ENCODE measurements around the gene PLEKHD1. TPM values are rescaled to one million over a fixed set of nuclear protein-coding genes. Genes with fewer than 3 reads are reported as not detected.

PLEKHD1 gene
- total and polyA plus RNA-seq, 4 donors = 0.66 to 3.0 (median 1.9) TPM

DNA sequence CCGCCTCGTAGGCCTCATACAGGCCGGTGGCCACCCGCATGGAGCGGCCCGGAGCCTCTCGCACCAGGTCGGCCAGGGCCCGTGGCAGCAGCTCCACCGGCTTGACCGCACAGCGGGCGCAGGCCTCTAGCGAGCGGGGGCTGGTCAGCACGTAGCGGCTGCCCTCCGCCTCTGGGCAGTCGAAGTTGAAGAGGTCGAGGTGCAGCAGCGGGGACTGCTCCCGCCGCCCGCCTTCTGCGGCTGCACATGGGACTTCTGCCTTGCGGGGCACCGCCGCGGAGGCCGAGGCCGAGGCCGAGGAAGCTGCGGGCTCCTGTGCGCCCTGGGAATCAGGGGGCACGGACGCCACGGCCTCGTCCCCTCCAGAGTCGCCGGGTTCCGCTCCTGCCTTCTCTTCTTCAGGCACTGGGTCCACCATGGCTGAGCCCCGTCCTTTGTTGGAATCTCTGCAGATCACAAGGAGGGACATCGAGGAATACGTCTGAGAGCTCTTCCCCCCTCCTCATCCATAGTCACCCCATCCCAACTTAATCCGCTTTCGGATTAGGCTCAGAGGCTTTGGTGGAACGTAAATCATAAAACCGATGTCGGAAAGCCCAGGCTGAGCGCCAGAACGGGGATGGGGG is 88.8 kb downstream of the PLEKHD1 start:
- WGBS (ENCODE audit: insufficient coverage) = 57% methylated on average over 49 of the region's 51 CpGs
- H3K36me3 ChIP-seq (ENCODE audit: control insufficient read depth, insufficient read depth, low read length) = peaks cover 22% of the 10 kb centered on the region
- H3K9me3 ChIP-seq (ENCODE audit: control insufficient read depth, insufficient read depth, low read length) = no peaks in the 10 kb centered on the region
- peaks cover 32% of the 10 kb centered on the region for H3K4me1 ChIP-seq (ENCODE audit: control insufficient read depth, insufficient read depth, low read length)
- H3K4me3 ChIP-seq (ENCODE audit: low read depth, low read length) = peak overlapping the region; percentile 36
- H3K27ac ChIP-seq (ENCODE audit: low read depth, low read length) = no peak overlapping the region
- no peak for DNase-seq (ENCODE audit: low read depth in 4 of 6, low spot score in 6 of 6)
- H3K27me3 ChIP-seq (ENCODE audit: control insufficient read depth, insufficient read depth, low read length) = peaks cover 33% of the 10 kb centered on the region

DNA sequence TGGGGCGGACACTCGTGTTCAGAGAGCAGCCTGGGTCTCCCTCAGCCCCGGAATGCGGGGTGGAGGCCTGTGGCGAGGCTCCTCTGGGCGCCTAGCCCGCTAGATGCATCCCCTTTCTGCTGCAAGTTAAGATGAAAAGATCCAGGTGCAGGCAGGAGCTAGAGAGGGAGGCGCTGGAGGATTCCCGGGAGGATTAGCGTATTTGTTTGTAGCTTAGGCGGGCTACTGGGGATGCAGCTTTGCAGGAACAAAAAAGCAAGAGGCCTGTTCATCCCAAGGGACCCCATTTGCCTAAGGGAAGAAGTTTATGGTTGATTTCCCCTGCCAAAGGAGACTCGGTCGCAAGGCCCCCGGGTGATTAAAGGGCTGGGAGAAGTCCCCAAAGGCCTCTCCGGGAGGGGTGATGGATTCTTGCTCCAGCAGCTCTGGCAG is 89.3 kb downstream of the PLEKHD1 start:
- peaks cover 22% of the 10 kb centered on the region for H3K36me3 ChIP-seq (ENCODE audit: control insufficient read depth, insufficient read depth, low read length)
- peak overlapping the region; percentile 36 for H3K4me3 ChIP-seq (ENCODE audit: low read depth, low read length)
- peaks cover 32% of the 10 kb centered on the region for H3K4me1 ChIP-seq (ENCODE audit: control insufficient read depth, insufficient read depth, low read length)
- H3K9me3 ChIP-seq (ENCODE audit: control insufficient read depth, insufficient read depth, low read length) = no peaks in the 10 kb centered on the region
- DNase-seq (ENCODE audit: low read depth in 4 of 6, low spot score in 6 of 6) = peak in 4 of 6 donors; percentile 27 to 93 (median 62)
- H3K27ac ChIP-seq (ENCODE audit: low read depth, low read length) = no peak overlapping the region
- WGBS (ENCODE audit: insufficient coverage) = 8% methylated on average over 14 of the region's 15 CpGs
- peaks cover 33% of the 10 kb centered on the region for H3K27me3 ChIP-seq (ENCODE audit: control insufficient read depth, insufficient read depth, low read length)

DNA sequence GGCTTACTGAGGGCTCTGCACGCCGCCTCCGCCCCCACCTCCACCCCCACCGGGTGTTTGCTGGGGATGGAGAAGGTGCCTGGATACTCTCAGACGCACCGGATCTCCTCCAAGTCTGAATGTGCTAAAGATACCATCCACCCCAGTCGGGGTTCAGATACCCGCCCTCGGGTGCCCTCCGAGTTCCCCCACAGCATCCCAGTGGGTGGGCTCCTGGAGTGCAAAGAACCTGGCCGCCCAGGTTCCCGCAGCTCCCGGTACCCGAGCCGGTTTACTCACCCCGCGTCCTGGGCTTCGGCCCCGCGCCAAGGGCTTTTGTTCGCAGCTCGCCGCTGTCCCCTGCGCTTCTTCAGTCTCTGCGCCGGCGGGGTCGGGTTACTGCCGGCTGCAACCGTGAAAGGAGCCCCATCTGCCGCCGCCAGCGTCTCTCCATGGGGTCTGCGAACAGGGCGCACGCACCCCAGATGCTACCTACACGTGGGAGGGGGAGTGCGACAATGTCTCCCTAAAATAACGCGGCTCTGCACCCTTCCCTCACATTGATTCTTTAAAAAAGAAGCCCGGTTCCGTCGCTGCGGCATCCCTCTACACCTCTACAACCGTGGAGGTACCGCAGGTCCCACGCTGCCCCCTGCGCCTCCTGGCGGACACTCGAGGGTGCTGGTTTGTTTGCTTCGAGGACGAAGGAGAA is 89.9 kb downstream of the PLEKHD1 start, which contains the start of gene CCDC177:
Gene CCDC177 (minus strand): TSS at position 609 of the 691 bp plus-strand sequence. CDS start 1,249 bp downstream, outside the sequence.
- Histone ChIP-seq H3K9me3 (ENCODE audit: control insufficient read depth, insufficient read depth, low read length) (no peaks in the 10 kb centered on the region), H3K27ac (ENCODE audit: low read depth, low read length) (peak within 1 kb of the TSS; percentile 4), H3K4me1 (ENCODE audit: control insufficient read depth, insufficient read depth, low read length) (peaks cover 32% of the 10 kb centered on the region), H3K36me3 (ENCODE audit: control insufficient read depth, insufficient read depth, low read length) (peaks cover 22% of the 10 kb centered on the region), H3K4me3 (ENCODE audit: low read depth, low read length) (peak within 1 kb of the TSS; percentile 36), H3K27me3 (ENCODE audit: control insufficient read depth, insufficient read depth, low read length) (peaks cover 33% of the 10 kb centered on the region)
- peak in 5 of 6 donors; percentile 58 to 96 (median 70) for DNase-seq (ENCODE audit: low read depth in 4 of 6, low spot score in 6 of 6)
- under 1% methylated on average over 33 of the region's 52 CpGs for WGBS (ENCODE audit: insufficient coverage)

DNA sequence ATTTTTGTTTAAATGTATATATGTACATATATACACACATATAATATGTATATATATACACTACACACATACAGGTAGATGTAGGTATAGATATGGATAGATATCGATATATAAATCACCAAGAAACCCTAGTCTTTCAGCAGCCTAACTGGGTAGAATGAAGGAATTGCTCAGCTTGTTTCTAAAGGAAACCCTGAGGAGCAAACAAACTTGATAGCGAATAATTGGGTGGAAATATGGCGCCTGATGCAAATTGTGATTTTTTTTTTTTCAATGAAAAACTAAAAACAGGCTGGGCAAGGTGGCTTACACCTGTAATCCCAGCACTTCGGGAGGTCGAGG is 90.4 kb downstream of the PLEKHD1 start:
- H3K27me3 ChIP-seq (ENCODE audit: control insufficient read depth, insufficient read depth, low read length) = peaks cover 33% of the 10 kb centered on the region

DNA sequence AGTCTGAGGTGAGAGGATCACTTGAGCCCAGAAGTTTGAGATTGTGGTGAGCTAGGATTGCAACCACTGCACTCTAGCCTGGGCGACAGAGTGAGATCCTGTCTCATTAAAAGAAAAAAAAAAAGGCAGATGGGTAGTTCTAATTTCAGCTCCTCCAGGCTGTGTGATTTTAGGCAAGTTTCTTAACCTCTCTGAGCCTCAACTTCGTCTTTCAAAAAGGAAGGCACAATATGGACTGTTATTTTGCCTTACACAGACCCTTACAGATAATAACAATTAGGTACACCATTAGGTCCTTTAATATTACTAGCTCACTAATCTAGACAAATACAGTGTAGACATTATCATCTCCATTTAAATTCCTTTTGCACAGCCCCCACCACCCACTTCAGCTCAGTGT is 94.9 kb downstream of the PLEKHD1 start:
- Histone ChIP-seq H3K9me3 (ENCODE audit: control insufficient read depth, insufficient read depth, low read length) (no peaks in the 10 kb centered on the region), H3K4me3 (ENCODE audit: low read depth, low read length) (no peak overlapping the region), H3K27me3 (ENCODE audit: control insufficient read depth, insufficient read depth, low read length) (peaks cover 10% of the 10 kb centered on the region), H3K27ac (ENCODE audit: low read depth, low read length) (no peak overlapping the region), H3K36me3 (ENCODE audit: control insufficient read depth, insufficient read depth, low read length) (no peaks in the 10 kb centered on the region), H3K4me1 (ENCODE audit: control insufficient read depth, insufficient read depth, low read length) (peaks cover 4% of the 10 kb centered on the region)
- WGBS (ENCODE audit: insufficient coverage) = 89% methylated on average over 1 of the region's 2 CpGs
- no peak for DNase-seq (ENCODE audit: low read depth in 4 of 6, low spot score in 6 of 6)

More for the DNA sequence above, 90.4 kb downstream of the PLEKHD1 start:
- peak overlapping the region; percentile 36 for H3K4me3 ChIP-seq (ENCODE audit: low read depth, low read length)
- no peak for DNase-seq (ENCODE audit: low read depth in 4 of 6, low spot score in 6 of 6)
- 46% methylated on average over 2 of the region's 5 CpGs for WGBS (ENCODE audit: insufficient coverage)
- H3K36me3 ChIP-seq (ENCODE audit: control insufficient read depth, insufficient read depth, low read length) = peaks cover 22% of the 10 kb centered on the region
- no peaks in the 10 kb centered on the region for H3K9me3 ChIP-seq (ENCODE audit: control insufficient read depth, insufficient read depth, low read length)
- H3K4me1 ChIP-seq (ENCODE audit: control insufficient read depth, insufficient read depth, low read length) = peaks cover 32% of the 10 kb centered on the region
- H3K27ac ChIP-seq (ENCODE audit: low read depth, low read length) = peak overlapping the region; percentile 4

DNA sequence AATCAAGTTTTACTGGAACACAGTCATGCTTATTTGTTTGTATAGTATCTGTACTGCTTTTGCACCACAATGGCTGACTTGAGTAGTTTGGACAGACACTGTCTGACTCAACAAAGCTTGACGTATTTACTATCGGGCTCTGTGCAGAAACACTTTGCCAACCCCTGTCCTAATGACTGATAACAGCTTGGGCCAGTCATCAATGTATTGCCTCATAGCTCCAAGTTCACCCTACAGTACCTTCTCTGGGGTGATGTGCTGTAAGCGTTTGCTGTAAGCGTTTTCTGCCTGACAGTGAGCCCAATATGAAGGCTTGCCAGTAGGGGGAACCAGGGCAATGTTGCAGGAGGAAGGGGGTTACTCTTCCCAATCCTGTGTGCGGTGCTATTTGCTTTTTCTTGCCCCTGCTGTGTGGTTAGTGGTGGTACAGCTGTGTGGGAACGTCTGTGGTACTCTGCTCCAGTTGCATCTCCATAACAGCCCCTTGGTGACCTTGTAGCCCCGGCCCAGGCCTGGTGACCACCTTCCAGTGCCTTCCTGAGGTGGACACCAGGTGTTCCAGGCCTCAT is 95.6 kb downstream of the PLEKHD1 start:
- peaks cover 5% of the 10 kb centered on the region for H3K27me3 ChIP-seq (ENCODE audit: control insufficient read depth, insufficient read depth, low read length)
- no peaks in the 10 kb centered on the region for H3K36me3 ChIP-seq (ENCODE audit: control insufficient read depth, insufficient read depth, low read length)
- no peak overlapping the region for H3K27ac ChIP-seq (ENCODE audit: low read depth, low read length)
- no peak overlapping the region for H3K4me3 ChIP-seq (ENCODE audit: low read depth, low read length)
- H3K9me3 ChIP-seq (ENCODE audit: control insufficient read depth, insufficient read depth, low read length) = no peaks in the 10 kb centered on the region
- WGBS (ENCODE audit: insufficient coverage) = 35% methylated on average over 6 of the region's 7 CpGs
- H3K4me1 ChIP-seq (ENCODE audit: control insufficient read depth, insufficient read depth, low read length) = no peaks in the 10 kb centered on the region
- DNase-seq (ENCODE audit: low read depth in 4 of 6, low spot score in 6 of 6) = peak in 2 of 6 donors; percentile 51 to 75

Other genes with a start within 250 kb of the PLEKHD1 start
- 10 to 100 TPM in 1 of 2 donors, 1 to 10 TPM in 1; 9.5 to 20.4 TPM for gene GALNT16, start 224.6 kb upstream of the PLEKHD1 start, total RNA-seq
- 10 to 100 TPM; 42.6 to 60.2 TPM for gene GALNT16, start 224.6 kb upstream of the PLEKHD1 start, polyA plus RNA-seq (ENCODE audit: insufficient read length in 2 of 2)
- 100 to 1,000 TPM; 145 to 208 TPM for gene ERH, start 86.4 kb upstream of the PLEKHD1 start, total RNA-seq
- gene ERH, start 86.4 kb upstream of the PLEKHD1 start, polyA plus RNA-seq (ENCODE audit: insufficient read length in 2 of 2) = 100 to 1,000 TPM; 254 to 285 TPM
- gene SLC39A9, start 86.0 kb upstream of the PLEKHD1 start, total RNA-seq = 100 to 1,000 TPM; 109 to 137 TPM
- gene SLC39A9, start 86.0 kb upstream of the PLEKHD1 start, polyA plus RNA-seq (ENCODE audit: insufficient read length in 2 of 2) = 10 to 100 TPM; 54.4 to 56.1 TPM
- gene CCDC177, start 90.1 kb downstream of the PLEKHD1 start, total RNA-seq = 1 to 10 TPM; 2.0 to 2.4 TPM
- 1 to 10 TPM; 4.3 to 4.8 TPM for gene CCDC177, start 90.1 kb downstream of the PLEKHD1 start, polyA plus RNA-seq (ENCODE audit: insufficient read length in 2 of 2)
- 10 to 100 TPM; 16.8 to 19.1 TPM for gene SUSD6, start 126.9 kb downstream of the PLEKHD1 start, total RNA-seq
- gene SUSD6, start 126.9 kb downstream of the PLEKHD1 start, polyA plus RNA-seq (ENCODE audit: insufficient read length in 2 of 2) = 10 to 100 TPM; 19.6 to 23.9 TPM